Kidney (tissue), 14 donors: ENCODE measurements around the gene MEIKIN. TPM values are rescaled to one million over a fixed set of nuclear protein-coding genes. Genes with fewer than 3 reads are reported as not detected.

Experiments
- DNase-seq, 5 donors: peaks; one replicate each; pipeline ENCODE4 v3.0.0-alpha.2; 2013 to 2020
- FAIRE-seq: peaks from 2 replicates; lab custom pipeline; 2012; peaks lifted over from hg19 to GRCh38; lab: Jason Lieb, UNC
- H3K27ac ChIP-seq, 2 donors: one replicate each; pipeline ENCODE4 v1.7.0; 2013; ENCODE audit warnings: low read depth in 2 of 2, low read length in 2 of 2, inconsistent platforms in 1 of 2
- H3K27me3 ChIP-seq: one replicate; pipeline ENCODE4 v1.7.1; 2013; ENCODE audit warnings: low read length, inconsistent platforms; ENCODE audit not compliant: control insufficient read depth, insufficient read depth
- H3K36me3 ChIP-seq, 3 donors: one replicate each; pipeline versions ENCODE4 v1.7.0 to v1.7.1; 2013; ENCODE audit warnings: low read length in 3 of 3, control low read depth in 1 of 3, inconsistent platforms in 1 of 3; ENCODE audit not compliant: insufficient read depth in 3 of 3, control insufficient read depth in 2 of 3
- H3K4me1 ChIP-seq, 3 donors: one replicate each; pipeline versions ENCODE4 v1.7.0 to v1.7.1; 2013; ENCODE audit warnings: low read length in 3 of 3, inconsistent platforms in 1 of 3, low read depth in 1 of 3; ENCODE audit not compliant: control insufficient read depth in 2 of 3, insufficient read depth in 2 of 3
- H3K4me3 ChIP-seq, 3 donors: one replicate each; pipeline versions ENCODE4 v1.7.0 to v1.8.1; 2013; ENCODE audit warnings: low read length in 3 of 3, control low read depth in 1 of 3, inconsistent platforms in 1 of 3
- H3K9ac ChIP-seq, 3 donors: one replicate each; pipeline versions ENCODE4 v1.7.0 to v1.7.1; 2013; ENCODE audit warnings: low read length in 3 of 3, control low read depth in 1 of 3, inconsistent platforms in 1 of 3
- H3K9me3 ChIP-seq, 3 donors: one replicate each; pipeline versions ENCODE4 v1.7.0 to v1.7.1; 2013; ENCODE audit warnings: low read length in 3 of 3, control low read depth in 1 of 3, inconsistent platforms in 1 of 3; ENCODE audit not compliant: control insufficient read depth in 2 of 3, insufficient read depth in 1 of 3
- intact Hi-C: fragments of 100-400 bp; cut with DNase I; formaldehyde crosslinking; loops from one replicate; pipeline ENCODE4 v1.11.1; 2022
- polyA plus RNA-seq: library from polyadenylated mRNA; stranded (reverse); fragments of 350-450 nt; fragmentation: Illumina TruSeq; extraction: RNeasy Lipid Tissue Mini Kit (QIAGEN cat#74804); gene quantifications from one replicate; pipeline ENCODE4 v1.2.3, GENCODE V29; 2014; ENCODE audit warnings: low read depth, low replicate concordance; ENCODE audit not compliant: insufficient read depth
- total RNA-seq: library from RNA; stranded (reverse); fragmentation: NEBNext Ultra II Directional; extraction: Animal tissue kit (Norgen Biotek cat#: 25700); gene quantifications from one replicate; pipeline ENCODE4 v1.2.1, GENCODE V29; 2021
- TF ChIP-seq, protein P1 (sequence below): IDR thresholded peaks from 3 replicates; pipeline ENCODE4 v1.5.1; 2012; ENCODE audit warnings: mild to moderate bottlenecking, moderate library complexity, borderline replicate concordance; ENCODE audit not compliant: insufficient read depth; ENCODE audit errors: extremely low read depth
- donor health status: control.
- donor health status: control.
- donor health status: control.
- donor health status: control.
- donor health status: control.
- donor health status: DM: yes; HTN: yes; CAD: no.
- donor health status: Normal renal cell carcinoma (clear cell type).

Gene MEIKIN
- total and polyA plus RNA-seq, 2 donors from 2014 or later = 0.63 TPM; not detected in 1

DNA sequence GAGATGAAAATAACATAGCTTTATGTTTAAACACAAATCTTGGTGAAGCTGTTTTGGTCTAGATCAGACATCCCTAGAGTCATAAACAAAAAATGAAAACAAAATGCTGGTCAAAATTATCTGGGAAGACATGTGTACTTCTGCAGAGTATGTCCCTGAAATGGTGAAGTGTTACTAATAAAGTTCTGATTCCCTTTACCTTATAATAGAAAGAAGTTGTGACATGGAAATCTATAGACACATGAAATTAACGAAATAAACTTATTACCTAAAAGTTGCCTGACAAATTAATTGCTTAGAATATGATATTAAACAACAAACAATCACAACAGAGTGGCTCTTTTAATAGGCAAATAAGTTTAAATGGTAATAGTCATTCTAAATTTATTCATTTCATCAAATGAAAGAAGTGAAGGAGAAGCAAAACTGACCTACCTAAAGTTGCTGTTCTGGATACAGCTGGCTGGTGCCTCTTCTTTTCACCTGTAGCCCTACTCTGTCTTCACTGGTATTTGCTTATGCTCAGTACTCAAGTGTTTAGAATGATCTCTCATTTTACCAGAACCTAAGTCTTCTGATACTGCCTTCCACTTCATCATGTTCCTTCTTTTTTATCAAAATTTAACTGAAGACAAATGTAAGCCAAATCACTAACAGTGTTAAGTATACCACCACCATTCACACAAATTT lies 187.5 kb downstream of the MEIKIN start:
- H3K27me3 ChIP-seq = no peaks in the 10 kb centered on the region
- H3K27ac ChIP-seq = no peak overlapping the region
- H3K4me1 ChIP-seq = peaks cover 0 to 2% (median 0%) of the 10 kb centered on the region in 3 donors
- FAIRE-seq (no peak), DNase-seq (no peak)
- TF ChIP-seq, protein P1, sequence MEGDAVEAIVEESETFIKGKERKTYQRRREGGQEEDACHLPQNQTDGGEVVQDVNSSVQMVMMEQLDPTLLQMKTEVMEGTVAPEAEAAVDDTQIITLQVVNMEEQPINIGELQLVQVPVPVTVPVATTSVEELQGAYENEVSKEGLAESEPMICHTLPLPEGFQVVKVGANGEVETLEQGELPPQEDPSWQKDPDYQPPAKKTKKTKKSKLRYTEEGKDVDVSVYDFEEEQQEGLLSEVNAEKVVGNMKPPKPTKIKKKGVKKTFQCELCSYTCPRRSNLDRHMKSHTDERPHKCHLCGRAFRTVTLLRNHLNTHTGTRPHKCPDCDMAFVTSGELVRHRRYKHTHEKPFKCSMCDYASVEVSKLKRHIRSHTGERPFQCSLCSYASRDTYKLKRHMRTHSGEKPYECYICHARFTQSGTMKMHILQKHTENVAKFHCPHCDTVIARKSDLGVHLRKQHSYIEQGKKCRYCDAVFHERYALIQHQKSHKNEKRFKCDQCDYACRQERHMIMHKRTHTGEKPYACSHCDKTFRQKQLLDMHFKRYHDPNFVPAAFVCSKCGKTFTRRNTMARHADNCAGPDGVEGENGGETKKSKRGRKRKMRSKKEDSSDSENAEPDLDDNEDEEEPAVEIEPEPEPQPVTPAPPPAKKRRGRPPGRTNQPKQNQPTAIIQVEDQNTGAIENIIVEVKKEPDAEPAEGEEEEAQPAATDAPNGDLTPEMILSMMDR = no peak
- H3K4me3 ChIP-seq = no peak overlapping the region
- H3K9ac ChIP-seq = no peak overlapping the region
- no peaks in the 10 kb centered on the region for H3K36me3 ChIP-seq
- H3K9me3 ChIP-seq = no peaks in the 10 kb centered on the region
- intact Hi-C loops = no loop called here

Other genes with a start within 250 kb of the MEIKIN start
- gene FNIP1, start 148.6 kb downstream of the MEIKIN start, total RNA-seq = 31.1 TPM
- gene FNIP1, start 148.6 kb downstream of the MEIKIN start, polyA plus RNA-seq = 2.9 TPM
- 1.4 TPM for gene ACSL6, start 66.0 kb upstream of the MEIKIN start, total RNA-seq
- gene ACSL6, start 66.0 kb upstream of the MEIKIN start, polyA plus RNA-seq = 2.1 TPM
- gene IL3, start 115.0 kb upstream of the MEIKIN start, total RNA-seq = not detected
- gene IL3, start 115.0 kb upstream of the MEIKIN start, polyA plus RNA-seq = not detected
- not detected for gene CSF2, start 128.1 kb upstream of the MEIKIN start, total RNA-seq
- not detected for gene CSF2, start 128.1 kb upstream of the MEIKIN start, polyA plus RNA-seq